CD8-positive, alpha-beta memory T cell (primary cell): Measurements from ENCODE around the gene CDA. TPM values are rescaled to one million over a fixed set of nuclear protein-coding genes. Genes with fewer than 3 reads are reported as not detected.

Experiments
- CTCF ChIA-PET: fragments of 350-600 bp; sonication (Branson Sonifier 250); formaldehyde crosslinking; loops from one replicate; lab custom pipeline; 2021; ENCODE audit warnings: antibody characterized with exemption; lab: Charles Lee
- POLR2A ChIA-PET: fragments of 350-600 bp; sonication (Branson Sonifier 250); formaldehyde crosslinking; loops from one replicate; lab custom pipeline; 2021; ENCODE audit warnings: antibody characterized with exemption; lab: Charles Lee
- DNase-seq, 5 donors: peaks; one replicate each; pipeline versions ENCODE4 v3.0.0 to v3.0.0-alpha.2; 2020 to 2022; ENCODE audit warnings: mixed read lengths in 1 of 5
- H3K27ac ChIP-seq: one replicate; pipeline ENCODE4 v1.7.0; 2013; ENCODE audit warnings: low read depth, mild to moderate bottlenecking, low read length, moderate library complexity
- H3K27me3 ChIP-seq: 2 replicates; pipeline ENCODE4 v1.7.0; 2013; ENCODE audit warnings: low read length, mild to moderate bottlenecking; ENCODE audit not compliant: insufficient read depth, poor library complexity, severe bottlenecking
- H3K36me3 ChIP-seq: 2 replicates; pipeline ENCODE4 v1.7.0; 2013; ENCODE audit warnings: mild to moderate bottlenecking, low read length, moderate library complexity; ENCODE audit not compliant: insufficient read depth
- H3K4me1 ChIP-seq: 2 replicates; pipeline ENCODE4 v1.7.0; 2013; ENCODE audit warnings: mild to moderate bottlenecking, low read length, moderate library complexity; ENCODE audit not compliant: insufficient read depth
- H3K4me3 ChIP-seq: 2 replicates; pipeline ENCODE4 v1.7.0; 2013; ENCODE audit warnings: mild to moderate bottlenecking, low read length
- H3K9me3 ChIP-seq: 2 replicates; pipeline ENCODE4 v1.7.0; 2013; ENCODE audit warnings: mild to moderate bottlenecking, low read length
- H3K27ac Mint-ChIP-seq, 8 donors: one replicate each; pipeline ENCODE4 v1.8.0; 2020 to 2021; ENCODE audit warnings: mixed read lengths in 8 of 8, mild to moderate bottlenecking in 6 of 8, inconsistent platforms in 3 of 8, moderate library complexity in 3 of 8
- H3K27me3 Mint-ChIP-seq, 2 donors: one replicate each; pipeline ENCODE4 v1.8.0; 2020 to 2021; ENCODE audit warnings: mixed read lengths in 2 of 2, mild to moderate bottlenecking in 1 of 2, moderate library complexity in 1 of 2
- H3K36me3 Mint-ChIP-seq, 3 donors: one replicate each; pipeline ENCODE4 v1.8.0; 2020 to 2021; ENCODE audit warnings: mixed read lengths in 3 of 3, inconsistent platforms in 1 of 3, mild to moderate bottlenecking in 1 of 3
- H3K4me1 Mint-ChIP-seq, 3 donors: one replicate each; pipeline ENCODE4 v1.8.0; 2020 to 2021; ENCODE audit warnings: mixed read lengths in 3 of 3, inconsistent platforms in 1 of 3, mild to moderate bottlenecking in 1 of 3
- H3K4me3 Mint-ChIP-seq, 7 donors: one replicate each; pipeline ENCODE4 v1.8.0; 2020 to 2021; ENCODE audit warnings: mixed read lengths in 7 of 7, mild to moderate bottlenecking in 6 of 7, moderate library complexity in 4 of 7, inconsistent platforms in 2 of 7
- H3K9me3 Mint-ChIP-seq, 5 donors: one replicate each; pipeline ENCODE4 v1.8.0; 2020 to 2022; ENCODE audit warnings: mixed read lengths in 5 of 5, mild to moderate bottlenecking in 3 of 5, moderate library complexity in 2 of 5, inconsistent platforms in 1 of 5
- polyA plus RNA-seq: library from polyadenylated mRNA; unstranded; fragments of 300-500 nt; fragmentation: Illumina TruSeq; gene quantifications from one replicate; pipeline ENCODE4 v1.2.3, GENCODE V29; 2021
- total RNA-seq, 2 experiments: library from RNA; stranded (reverse); gene quantifications; one replicate each; pipeline ENCODE4 v1.2.3, GENCODE V29; 2021

Gene CDA
- total and polyA plus RNA-seq, 3 experiments from 2014 or later, result not detected

DNA sequence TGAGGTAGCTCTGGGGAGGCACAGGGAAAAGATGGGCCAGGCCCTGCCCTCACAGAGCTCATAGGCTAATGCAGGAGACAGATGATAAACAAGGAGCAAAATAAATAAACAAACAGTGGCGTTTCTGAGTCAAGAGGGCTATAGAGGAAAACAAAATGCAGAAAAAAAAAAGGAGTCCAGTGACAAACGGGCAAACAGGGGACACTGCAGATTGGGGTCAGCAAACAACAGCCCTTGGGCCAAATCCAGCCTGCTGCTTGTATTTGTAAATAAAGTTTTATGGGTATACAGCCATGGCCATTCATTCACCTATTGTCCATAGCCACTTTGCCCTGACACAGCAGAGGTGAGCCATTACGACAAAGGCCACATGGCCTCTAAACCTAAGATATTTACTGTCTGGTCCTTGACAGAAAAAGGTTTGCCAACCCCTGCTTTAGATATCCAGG is 25.3 kb downstream of the CDA start:
- Mint-ChIP-seq H3K36me3 (no peaks in the 10 kb centered on the region), H3K27ac (no peak overlapping the region), H3K9me3 (no peaks in the 10 kb centered on the region), H3K4me3 (no peak overlapping the region), H3K27me3 (peaks cover 5 to 11% of the 10 kb centered on the region in 2 donors), H3K4me1 (peaks cover 0 to 2% (median 0%) of the 10 kb centered on the region in 3 donors)
- POLR2A ChIA-PET, result no interaction called here
- Histone ChIP-seq H3K4me3 (no peak overlapping the region), H3K9me3 (no peaks in the 10 kb centered on the region), H3K4me1 (no peaks in the 10 kb centered on the region), H3K36me3 (no peaks in the 10 kb centered on the region), H3K27ac (no peak overlapping the region), H3K27me3 (no peaks in the 10 kb centered on the region)
- CTCF ChIA-PET, result no interaction called here
- no peak for DNase-seq

DNA sequence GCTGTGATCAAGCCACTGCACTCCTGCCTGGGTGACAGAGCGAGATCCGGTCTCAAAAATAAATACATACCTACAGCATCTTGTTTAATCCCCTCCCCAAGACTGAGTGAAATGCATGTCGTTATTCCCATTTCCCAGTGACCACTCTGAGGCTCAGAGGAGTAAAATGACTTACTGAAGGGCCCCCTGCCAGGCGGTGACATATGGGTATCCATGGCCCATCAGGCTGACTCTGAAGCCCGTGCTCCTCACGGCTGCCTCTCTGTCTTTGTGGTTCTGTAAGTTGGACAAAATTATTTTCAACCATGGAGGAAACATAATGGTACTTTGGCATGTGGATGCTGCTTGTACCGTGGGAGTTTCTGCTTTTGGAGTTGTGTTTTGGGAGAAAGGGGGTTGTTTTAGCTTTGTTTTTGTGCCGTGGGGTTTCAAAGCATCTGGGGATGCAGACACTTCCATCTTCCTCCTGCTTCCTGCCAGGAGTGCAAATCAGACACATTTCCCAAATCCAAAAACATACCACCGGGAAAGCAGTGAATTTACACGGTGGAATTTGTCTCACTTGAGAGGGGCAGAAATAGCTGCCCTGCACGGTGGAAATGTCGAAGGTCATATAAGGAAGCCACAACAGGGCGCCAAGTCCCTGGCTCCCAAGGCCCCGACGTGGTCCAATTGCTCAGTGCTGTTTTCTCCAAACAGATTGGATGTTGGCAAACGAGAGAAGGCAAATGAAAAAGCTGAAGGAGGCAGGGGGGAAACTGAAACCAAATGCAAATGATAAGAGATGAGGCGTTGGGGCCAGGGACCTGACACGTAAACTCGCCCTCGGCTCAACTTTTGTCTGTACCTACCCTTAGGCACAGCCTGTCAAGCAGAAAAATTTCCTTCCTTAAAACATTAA is 27.3 kb downstream of the CDA start:
- H3K36me3 Mint-ChIP-seq, result no peaks in the 10 kb centered on the region
- ChIA-PET POLR2A (no interaction called here), CTCF (no interaction called here)
- H3K4me3 Mint-ChIP-seq, result no peak overlapping the region
- H3K36me3 ChIP-seq, result no peaks in the 10 kb centered on the region
- H3K27me3 Mint-ChIP-seq, result peaks cover 5 to 15% of the 10 kb centered on the region in 2 donors
- no peaks in the 10 kb centered on the region for H3K4me1 ChIP-seq
- DNase-seq, result no peak
- no peak overlapping the region for H3K27ac ChIP-seq
- peaks cover 0 to 2% (median 0%) of the 10 kb centered on the region in 3 donors for H3K4me1 Mint-ChIP-seq
- H3K27me3 ChIP-seq, result no peaks in the 10 kb centered on the region
- no peak overlapping the region for H3K4me3 ChIP-seq
- H3K9me3 ChIP-seq, result no peaks in the 10 kb centered on the region
- peak overlapping the region in 2 of 8 donors; percentile 34 to 56 for H3K27ac Mint-ChIP-seq
- no peaks in the 10 kb centered on the region for H3K9me3 Mint-ChIP-seq

DNA sequence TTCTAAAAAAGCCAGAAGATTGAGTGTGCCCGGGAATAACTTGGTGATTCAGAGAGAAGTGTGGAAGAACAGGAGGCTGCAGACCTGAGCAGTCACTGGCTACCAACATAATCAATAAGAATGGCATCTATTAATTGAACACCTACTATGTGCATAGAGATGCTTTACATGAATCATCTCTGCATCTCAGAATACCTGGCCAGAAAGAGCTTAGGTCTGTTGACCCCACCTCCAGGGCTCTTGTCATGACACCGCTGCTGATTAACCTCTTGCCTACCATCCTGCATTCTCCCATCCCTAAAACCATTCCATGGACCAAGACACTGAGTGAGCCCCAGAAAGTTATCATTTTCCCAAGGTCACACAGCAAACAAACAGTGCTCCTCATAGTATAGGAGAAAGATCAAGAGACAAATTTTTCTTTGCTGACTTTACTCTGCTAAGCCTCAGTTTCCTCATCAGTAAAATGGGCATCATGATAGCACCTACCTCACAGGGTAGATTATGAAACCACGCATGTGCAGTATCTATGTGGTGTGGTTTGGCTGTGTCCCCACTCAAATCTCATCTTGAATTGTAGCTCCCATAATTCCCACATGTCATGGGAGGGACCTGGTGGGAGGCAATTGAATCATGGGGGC is 28.1 kb downstream of the CDA start:
- ChIA-PET POLR2A (no interaction called here), CTCF (no interaction called here)
- Histone ChIP-seq H3K9me3 (no peaks in the 10 kb centered on the region), H3K27me3 (no peaks in the 10 kb centered on the region), H3K4me1 (no peaks in the 10 kb centered on the region), H3K27ac (no peak overlapping the region), H3K36me3 (no peaks in the 10 kb centered on the region), H3K4me3 (no peak overlapping the region)
- Mint-ChIP-seq H3K27ac (peak overlapping the region in 1 of 8 donors; percentile 34), H3K27me3 (peaks cover 5 to 15% of the 10 kb centered on the region in 2 donors), H3K9me3 (no peaks in the 10 kb centered on the region), H3K4me3 (no peak overlapping the region), H3K4me1 (peaks cover 0 to 2% (median 0%) of the 10 kb centered on the region in 3 donors), H3K36me3 (no peaks in the 10 kb centered on the region)
- DNase-seq, result no peak

DNA sequence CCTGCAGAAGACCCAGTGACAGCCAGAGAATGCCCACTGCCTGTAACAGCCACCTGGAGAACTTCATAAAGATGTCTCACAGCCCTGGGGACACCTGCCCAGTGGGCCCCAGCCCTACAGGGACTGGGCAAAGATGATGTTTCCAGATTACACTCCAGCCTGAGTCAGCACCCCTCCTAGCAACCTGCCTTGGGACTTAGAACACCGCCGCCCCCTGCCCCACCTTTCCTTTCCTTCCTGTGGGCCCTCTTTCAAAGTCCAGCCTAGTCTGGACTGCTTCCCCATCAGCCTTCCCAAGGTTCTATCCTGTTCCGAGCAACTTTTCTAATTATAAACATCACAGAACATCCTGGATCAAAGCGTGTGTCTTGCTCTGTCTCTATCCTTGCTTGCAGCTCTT is 29.7 kb downstream of the CDA start:
- Mint-ChIP-seq H3K4me1 (peaks cover 0 to 2% (median 0%) of the 10 kb centered on the region in 3 donors), H3K36me3 (no peaks in the 10 kb centered on the region), H3K27me3 (peaks cover 7 to 14% of the 10 kb centered on the region in 2 donors), H3K9me3 (no peaks in the 10 kb centered on the region), H3K27ac (no peak overlapping the region), H3K4me3 (no peak overlapping the region)
- DNase-seq, result no peak
- Histone ChIP-seq H3K4me1 (no peaks in the 10 kb centered on the region), H3K36me3 (no peaks in the 10 kb centered on the region), H3K27ac (no peak overlapping the region), H3K27me3 (no peaks in the 10 kb centered on the region), H3K4me3 (no peak overlapping the region), H3K9me3 (no peaks in the 10 kb centered on the region)
- ChIA-PET CTCF (interaction anchor here (1.1 to 1.3 kb wide), 2 partner anchors 9 to 15 kb away, joined by 3 read pairs; no protein-coding TSS in a partner anchor), POLR2A (no interaction called here)

DNA sequence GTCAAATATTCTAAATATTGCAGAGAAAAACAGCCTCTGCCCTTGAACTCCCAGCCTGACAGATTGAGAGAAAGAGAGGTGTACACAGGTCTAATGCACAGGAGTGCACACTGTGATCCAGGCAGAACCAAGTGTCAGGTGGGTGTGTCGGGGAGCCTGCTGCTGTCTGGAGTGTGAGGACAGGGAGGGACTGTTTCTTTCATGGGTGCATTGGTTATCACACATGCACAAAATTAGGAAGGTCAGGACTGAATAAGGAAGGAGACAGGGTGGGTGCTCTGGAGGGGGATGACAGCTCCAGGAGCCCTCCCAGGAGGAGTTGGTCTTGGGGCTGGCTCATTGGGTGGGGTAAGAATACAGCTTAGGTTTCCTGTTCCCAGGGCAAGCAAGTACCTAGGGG is 31.1 kb downstream of the CDA start:
- CTCF ChIA-PET, result interaction anchor here (1.3 kb wide), 1 partner anchor 14 kb away, joined by 3 read pairs; no protein-coding TSS in a partner anchor

DNA sequence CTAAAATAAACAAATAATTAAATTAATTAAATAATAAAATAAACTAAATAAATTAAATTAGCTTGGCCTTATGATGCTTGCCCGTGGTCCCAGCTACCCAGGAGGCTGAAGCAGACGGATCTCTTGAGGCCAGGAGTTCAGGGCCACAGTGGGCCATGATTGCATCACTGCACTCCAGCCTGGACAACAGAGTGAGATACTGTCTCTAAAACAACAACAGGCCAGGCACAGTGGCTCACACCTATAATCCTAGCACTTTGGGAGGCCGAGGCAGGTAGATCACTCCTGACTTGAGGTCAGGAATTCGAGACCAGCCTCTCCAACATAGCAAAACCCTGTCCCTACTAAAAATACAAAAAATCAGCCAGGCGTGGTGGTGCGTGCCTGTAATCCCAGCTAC is 32.1 kb downstream of the CDA start:
- ChIA-PET CTCF (interaction anchor here (1.5 kb wide), 1 partner anchor 13 kb away, joined by 3 read pairs; no protein-coding TSS in a partner anchor), POLR2A (no interaction called here)
- no peak overlapping the region for H3K4me3 ChIP-seq
- DNase-seq, result no peak
- H3K36me3 Mint-ChIP-seq, result no peaks in the 10 kb centered on the region
- H3K4me1 Mint-ChIP-seq, result peaks cover 0 to 2% (median 0%) of the 10 kb centered on the region in 3 donors
- H3K9me3 Mint-ChIP-seq, result no peaks in the 10 kb centered on the region
- peaks cover 3% of the 10 kb centered on the region for H3K27me3 ChIP-seq
- H3K27ac Mint-ChIP-seq, result no peak overlapping the region
- no peak overlapping the region for H3K27ac ChIP-seq
- no peak overlapping the region for H3K4me3 Mint-ChIP-seq
- H3K4me1 ChIP-seq, result no peaks in the 10 kb centered on the region
- H3K27me3 Mint-ChIP-seq, result peaks cover 11 to 14% of the 10 kb centered on the region in 2 donors
- H3K36me3 ChIP-seq, result no peaks in the 10 kb centered on the region
- no peaks in the 10 kb centered on the region for H3K9me3 ChIP-seq

More for the DNA sequence above, 31.1 kb downstream of the CDA start:
- Mint-ChIP-seq H3K4me1 (peaks cover 0 to 2% (median 0%) of the 10 kb centered on the region in 3 donors), H3K27me3 (peaks cover 10 to 14% of the 10 kb centered on the region in 2 donors), H3K27ac (no peak overlapping the region), H3K36me3 (no peaks in the 10 kb centered on the region), H3K4me3 (no peak overlapping the region), H3K9me3 (no peaks in the 10 kb centered on the region)
- no peaks in the 10 kb centered on the region for H3K4me1 ChIP-seq
- H3K36me3 ChIP-seq, result no peaks in the 10 kb centered on the region
- no peak overlapping the region for H3K27ac ChIP-seq
- no peak overlapping the region for H3K4me3 ChIP-seq
- no peak for DNase-seq
- no peaks in the 10 kb centered on the region for H3K9me3 ChIP-seq
- POLR2A ChIA-PET, result no interaction called here
- H3K27me3 ChIP-seq, result peaks cover 3% of the 10 kb centered on the region

DNA sequence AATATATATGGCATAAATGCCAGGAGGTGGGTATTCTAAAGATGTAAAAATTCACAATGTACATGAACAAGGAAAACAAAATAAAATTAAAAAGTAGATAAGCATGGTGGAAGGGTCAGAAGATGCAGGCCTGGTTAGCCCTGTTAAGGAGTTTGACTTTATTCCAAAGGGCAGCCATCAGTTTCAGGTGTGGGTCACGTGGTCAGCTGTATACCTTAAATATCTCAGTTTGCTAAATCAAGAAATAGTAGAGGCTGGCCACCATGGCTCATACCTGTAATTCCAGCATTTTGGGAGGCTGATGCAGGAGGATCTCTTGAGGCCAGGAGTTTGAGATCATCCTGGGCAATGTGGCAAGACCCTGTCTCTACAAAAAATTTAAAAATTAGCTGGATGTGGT is 35.8 kb downstream of the CDA start:
- no peaks in the 10 kb centered on the region for H3K9me3 ChIP-seq
- H3K27ac Mint-ChIP-seq, result no peak overlapping the region
- no peak for DNase-seq
- ChIA-PET POLR2A (no interaction called here), CTCF (interaction anchor here (2.5 kb wide), 1 partner anchor 9 kb away, joined by 12 read pairs; the partner anchor contains the start of gene PINK1)
- no peaks in the 10 kb centered on the region for H3K36me3 ChIP-seq
- H3K27me3 Mint-ChIP-seq, result peaks cover 14 to 25% of the 10 kb centered on the region in 2 donors
- H3K4me1 ChIP-seq, result no peaks in the 10 kb centered on the region
- no peak overlapping the region for H3K27ac ChIP-seq
- peaks cover 0 to 7% (median 0%) of the 10 kb centered on the region in 5 donors for H3K9me3 Mint-ChIP-seq
- H3K4me3 ChIP-seq, result no peak overlapping the region
- no peaks in the 10 kb centered on the region for H3K36me3 Mint-ChIP-seq
- H3K4me3 Mint-ChIP-seq, result no peak overlapping the region
- H3K4me1 Mint-ChIP-seq, result no peaks in the 10 kb centered on the region
- H3K27me3 ChIP-seq, result peaks cover 3% of the 10 kb centered on the region
